Neural cell (in vitro differentiated cells): ENCODE measurements around the gene SLCO6A1. TPM values are rescaled to one million over a fixed set of nuclear protein-coding genes. Genes with fewer than 3 reads are reported as not detected.

Experiments
- H2AFZ ChIP-seq: fragments of 200-600, 300-800 bp; sonication (generic), shearing (Covaris generic); 2 replicates; pipeline ENCODE4 v1.6.0; 2014; ENCODE audit warnings: low read depth, mild to moderate bottlenecking, antibody characterized with exemption, low read length, moderate library complexity
- H3F3A ChIP-seq: fragments of 200-600 bp; shearing (Covaris generic); 2 replicates; pipeline ENCODE4 v1.6.1; 2016; ENCODE audit warnings: mild to moderate bottlenecking, moderate library complexity, mixed read lengths, antibody characterized with exemption, low read length; ENCODE audit not compliant: insufficient read depth, poor library complexity, severe bottlenecking
- H3K27ac ChIP-seq: fragments of 200-600, 300-800 bp; sonication (generic), shearing (Covaris generic); 2 replicates; pipeline ENCODE4 v1.5.1; 2014; ENCODE audit warnings: mild to moderate bottlenecking, low read length, moderate library complexity
- H3K27me3 ChIP-seq: fragments of 300-800, 200-600 bp; sonication (generic), shearing (Covaris generic); 2 replicates; pipeline ENCODE4 v1.6.0; 2014; ENCODE audit warnings: mild to moderate bottlenecking, low read depth, low read length, moderate library complexity; ENCODE audit not compliant: insufficient read depth
- H3K36me3 ChIP-seq: fragments of 300-800, 200-600 bp; sonication (generic), shearing (Covaris generic); 2 replicates; pipeline ENCODE4 v1.5.1; 2014; ENCODE audit warnings: mild to moderate bottlenecking, antibody characterized with exemption, low read length, moderate library complexity; ENCODE audit not compliant: insufficient read depth
- H3K4me2 ChIP-seq: fragments of 300-800, 200-600 bp; sonication (generic), shearing (Covaris generic); 2 replicates; pipeline ENCODE4 v1.6.0; 2014; ENCODE audit warnings: mild to moderate bottlenecking, low read length
- H3K4me3 ChIP-seq: fragments of 300-800, 200-600 bp; sonication (generic), shearing (Covaris generic); 2 replicates; pipeline ENCODE4 v1.5.1; 2014; ENCODE audit warnings: mild to moderate bottlenecking, low read length, moderate library complexity
- H3K79me2 ChIP-seq: fragments of 200-600 bp; shearing (Covaris generic); replicated peaks from 2 replicates; pipeline ENCODE4 v1.6.0; 2014; ENCODE audit warnings: mild to moderate bottlenecking, low read length, moderate library complexity; ENCODE audit not compliant: insufficient read depth
- H3K9ac ChIP-seq: fragments of 300-800, 200-600 bp; sonication (generic), shearing (Covaris generic); 2 replicates; pipeline ENCODE4 v1.6.1; 2016; ENCODE audit warnings: mild to moderate bottlenecking, low read length, mixed read lengths
- H3K9me2 ChIP-seq: fragments of 200-600 bp; shearing (Covaris generic); 2 replicates; pipeline ENCODE4 v1.6.1; 2016; ENCODE audit warnings: mild to moderate bottlenecking, low read length, mixed read lengths; ENCODE audit not compliant: insufficient read depth
- H3K9me3 ChIP-seq: fragments of 200-600, 300-800 bp; sonication (generic), shearing (Covaris generic); 2 replicates; pipeline ENCODE4 v1.6.1; 2016; ENCODE audit warnings: mild to moderate bottlenecking, mixed run types, low read length, moderate library complexity, mixed read lengths
- H4K20me1 ChIP-seq: fragments of 200-600 bp; shearing (Covaris generic); 2 replicates; pipeline ENCODE4 v1.6.1; 2016; ENCODE audit warnings: mild to moderate bottlenecking, mixed run types; ENCODE audit not compliant: insufficient read depth
- CTCF ChIP-seq: fragments of 450-650 bp; IDR thresholded peaks from 2 replicates; pipeline ENCODE4 v1.5.1; 2014; ENCODE audit warnings: antibody characterized with exemption, mild to moderate bottlenecking, moderate library complexity; ENCODE audit not compliant: poor library complexity, severe bottlenecking
- EP300 ChIP-seq: fragments of 450-650 bp; conservative IDR thresholded peaks from 2 replicates; pipeline ENCODE4 v1.6.1; 2014; ENCODE audit warnings: antibody characterized with exemption, mild to moderate bottlenecking, moderate library complexity; ENCODE audit not compliant: poor library complexity, severe bottlenecking
- EZH2 ChIP-seq: fragments of 200-600, 300-800 bp; shearing (Covaris generic), sonication (generic); IDR thresholded peaks from 2 replicates; pipeline ENCODE4 v1.6.1; 2014; ENCODE audit warnings: antibody characterized with exemption, low read length, borderline replicate concordance, mild to moderate bottlenecking; ENCODE audit not compliant: insufficient read depth, poor library complexity, severe bottlenecking
- MXI1 ChIP-seq: fragments of 450-650 bp; conservative IDR thresholded peaks from 2 replicates; pipeline ENCODE4 v1.6.1; 2014; ENCODE audit warnings: antibody characterized with exemption, mild to moderate bottlenecking; ENCODE audit not compliant: poor library complexity, severe bottlenecking
- POLR2AphosphoS5 ChIP-seq: IDR thresholded peaks from 2 replicates; pipeline ENCODE4 v1.6.1; 2012
- RAD21 ChIP-seq: fragments of 450-650 bp; conservative IDR thresholded peaks from 2 replicates; pipeline ENCODE4 v1.6.1; 2014; ENCODE audit warnings: antibody characterized with exemption, mild to moderate bottlenecking, moderate library complexity
- REST ChIP-seq: IDR thresholded peaks from 2 replicates; pipeline ENCODE4 v1.6.1; 2012; ENCODE audit warnings: borderline replicate concordance
- SMC3 ChIP-seq: fragments of 450-650 bp; conservative IDR thresholded peaks from 2 replicates; pipeline ENCODE4 v1.6.1; 2014; ENCODE audit warnings: antibody characterized with exemption, mild to moderate bottlenecking, moderate library complexity; ENCODE audit not compliant: poor library complexity
- TAF1 ChIP-seq: IDR thresholded peaks from 2 replicates; pipeline ENCODE4 v1.6.1; 2012; ENCODE audit warnings: low read depth
- polyA plus RNA-seq: library from polyadenylated mRNA; depleted of rRNA; stranded (reverse); fragments of >200 nt; gene quantifications from 2 replicates; pipeline ENCODE4 v1.2.3, GENCODE V29; 2014

SLCO6A1 gene
- polyA plus RNA-seq, 1 donor from 2014 or later, result not detected

DNA sequence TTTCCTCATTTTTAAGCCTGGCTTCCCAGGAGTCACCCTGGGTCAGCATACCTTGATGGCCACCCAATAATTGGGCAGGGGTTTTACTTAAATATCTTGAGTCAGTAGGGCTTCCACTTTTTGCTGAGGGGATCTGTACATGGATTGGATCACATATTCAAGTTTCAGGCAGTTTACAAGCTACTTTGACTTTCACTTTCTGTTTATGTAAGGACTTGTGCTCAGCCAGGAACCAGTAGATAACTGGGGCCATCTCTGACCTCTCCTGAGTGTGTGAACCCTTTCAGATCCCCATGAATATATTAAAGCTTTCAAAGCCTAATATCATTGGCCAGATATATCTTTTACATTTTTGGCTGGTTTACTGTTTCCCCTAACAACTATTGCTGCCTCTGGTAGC lies 45.1 kb downstream of the SLCO6A1 start:
- Histone ChIP-seq H3K27ac (no peak overlapping the region), H3K9me3 (no peaks in the 10 kb centered on the region), H2AFZ (no peak overlapping the region), H3K9ac (no peak overlapping the region), H3K79me2 (no peaks in the 10 kb centered on the region), H3K9me2 (no peaks in the 10 kb centered on the region), H3K4me2 (no peak overlapping the region), H3K27me3 (no peaks in the 10 kb centered on the region), H4K20me1 (no peaks in the 10 kb centered on the region), H3F3A (no peaks in the 10 kb centered on the region), H3K4me3 (no peak overlapping the region), H3K36me3 (no peaks in the 10 kb centered on the region)
- no peak for TF ChIP-seq MXI1
- no peak for TF ChIP-seq RAD21
- no peak for TF ChIP-seq CTCF
- TF ChIP-seq SMC3, result no peak
- TF ChIP-seq EP300, result no peak
- TF ChIP-seq POLR2AphosphoS5, result no peak
- no peak for TF ChIP-seq EZH2
- TF ChIP-seq TAF1, result no peak
- TF ChIP-seq REST, result no peak

DNA sequence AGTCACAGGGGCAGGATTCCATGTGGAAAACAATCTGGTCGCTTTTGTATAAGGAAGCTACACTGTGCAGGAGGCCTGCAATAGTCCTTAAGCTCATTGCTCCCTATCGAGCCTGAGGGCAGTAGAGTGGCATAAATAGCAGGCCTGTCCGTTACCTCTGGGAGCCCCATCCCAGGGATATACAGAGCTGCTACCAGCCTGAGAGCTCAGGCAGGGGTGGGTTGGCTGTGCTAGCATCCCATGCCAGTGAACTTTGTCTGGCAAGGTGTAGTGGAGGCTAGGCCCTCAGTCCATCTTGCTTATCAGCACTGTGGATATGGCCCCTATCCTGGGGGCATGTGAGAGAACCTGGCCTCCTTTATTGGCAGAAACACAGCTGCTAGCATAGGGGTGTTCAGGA lies 47.7 kb downstream of the SLCO6A1 start:
- Histone ChIP-seq H3F3A (no peaks in the 10 kb centered on the region), H4K20me1 (no peaks in the 10 kb centered on the region), H2AFZ (no peak overlapping the region), H3K36me3 (no peaks in the 10 kb centered on the region), H3K9ac (no peak overlapping the region), H3K4me3 (no peak overlapping the region), H3K9me3 (no peaks in the 10 kb centered on the region), H3K4me2 (no peak overlapping the region), H3K27me3 (no peaks in the 10 kb centered on the region), H3K27ac (no peak overlapping the region), H3K79me2 (no peaks in the 10 kb centered on the region), H3K9me2 (no peaks in the 10 kb centered on the region)
- TF ChIP-seq POLR2AphosphoS5 (no peak), EP300 (no peak), MXI1 (no peak), SMC3 (no peak), REST (no peak), TAF1 (no peak), CTCF (no peak), RAD21 (no peak), EZH2 (no peak)
